ENCODE measurements around the gene WDR73.

Gene WDR73

GRCh38 chr15:84606653-84607120 is 47.4 kb downstream of the WDR73 start:
- TF ChIP-seq FOXP2 (optimal IDR thresholded peaks at IDR 0.05; ENCODE audit: borderline replicate concordance, extremely low read depth, extremely low read length, insufficient read depth), result no peak
- no peak for TF ChIP-seq SIN3A (IDR thresholded peaks at IDR 0.05; ENCODE audit: borderline replicate concordance, insufficient read depth, low read length)
- TF ChIP-seq POLR2AphosphoS5 (IDR thresholded peaks at IDR 0.05; ENCODE audit: low read depth, low read length), result no peak
- TF ChIP-seq TAF1 (IDR thresholded peaks at IDR 0.05; ENCODE audit: borderline replicate concordance, insufficient read depth, low read length), result no peak
- TF ChIP-seq, protein P1, sequence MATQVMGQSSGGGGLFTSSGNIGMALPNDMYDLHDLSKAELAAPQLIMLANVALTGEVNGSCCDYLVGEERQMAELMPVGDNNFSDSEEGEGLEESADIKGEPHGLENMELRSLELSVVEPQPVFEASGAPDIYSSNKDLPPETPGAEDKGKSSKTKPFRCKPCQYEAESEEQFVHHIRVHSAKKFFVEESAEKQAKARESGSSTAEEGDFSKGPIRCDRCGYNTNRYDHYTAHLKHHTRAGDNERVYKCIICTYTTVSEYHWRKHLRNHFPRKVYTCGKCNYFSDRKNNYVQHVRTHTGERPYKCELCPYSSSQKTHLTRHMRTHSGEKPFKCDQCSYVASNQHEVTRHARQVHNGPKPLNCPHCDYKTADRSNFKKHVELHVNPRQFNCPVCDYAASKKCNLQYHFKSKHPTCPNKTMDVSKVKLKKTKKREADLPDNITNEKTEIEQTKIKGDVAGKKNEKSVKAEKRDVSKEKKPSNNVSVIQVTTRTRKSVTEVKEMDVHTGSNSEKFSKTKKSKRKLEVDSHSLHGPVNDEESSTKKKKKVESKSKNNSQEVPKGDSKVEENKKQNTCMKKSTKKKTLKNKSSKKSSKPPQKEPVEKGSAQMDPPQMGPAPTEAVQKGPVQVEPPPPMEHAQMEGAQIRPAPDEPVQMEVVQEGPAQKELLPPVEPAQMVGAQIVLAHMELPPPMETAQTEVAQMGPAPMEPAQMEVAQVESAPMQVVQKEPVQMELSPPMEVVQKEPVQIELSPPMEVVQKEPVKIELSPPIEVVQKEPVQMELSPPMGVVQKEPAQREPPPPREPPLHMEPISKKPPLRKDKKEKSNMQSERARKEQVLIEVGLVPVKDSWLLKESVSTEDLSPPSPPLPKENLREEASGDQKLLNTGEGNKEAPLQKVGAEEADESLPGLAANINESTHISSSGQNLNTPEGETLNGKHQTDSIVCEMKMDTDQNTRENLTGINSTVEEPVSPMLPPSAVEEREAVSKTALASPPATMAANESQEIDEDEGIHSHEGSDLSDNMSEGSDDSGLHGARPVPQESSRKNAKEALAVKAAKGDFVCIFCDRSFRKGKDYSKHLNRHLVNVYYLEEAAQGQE (IDR thresholded peaks at IDR 0.05; ENCODE audit: insufficient read depth in 1 of 2, low read depth in 2 of 2, low read length in 2 of 2), result no peak

GRCh38 chr15:84605554-84605882 is 48.6 kb downstream of the WDR73 start:
- TF ChIP-seq TAF1 (IDR thresholded peaks at IDR 0.05; ENCODE audit: borderline replicate concordance, insufficient read depth, low read length) (no peak), POLR2AphosphoS5 (IDR thresholded peaks at IDR 0.05; ENCODE audit: low read depth, low read length) (no peak), SIN3A (IDR thresholded peaks at IDR 0.05; ENCODE audit: borderline replicate concordance, insufficient read depth, low read length) (no peak), FOXP2 (optimal IDR thresholded peaks at IDR 0.05; ENCODE audit: borderline replicate concordance, extremely low read depth, extremely low read length, insufficient read depth) (no peak)
- TF ChIP-seq, protein P1 (IDR thresholded peaks at IDR 0.05; ENCODE audit: insufficient read depth in 1 of 2, low read depth in 2 of 2, low read length in 2 of 2), result no peak

DNA sequence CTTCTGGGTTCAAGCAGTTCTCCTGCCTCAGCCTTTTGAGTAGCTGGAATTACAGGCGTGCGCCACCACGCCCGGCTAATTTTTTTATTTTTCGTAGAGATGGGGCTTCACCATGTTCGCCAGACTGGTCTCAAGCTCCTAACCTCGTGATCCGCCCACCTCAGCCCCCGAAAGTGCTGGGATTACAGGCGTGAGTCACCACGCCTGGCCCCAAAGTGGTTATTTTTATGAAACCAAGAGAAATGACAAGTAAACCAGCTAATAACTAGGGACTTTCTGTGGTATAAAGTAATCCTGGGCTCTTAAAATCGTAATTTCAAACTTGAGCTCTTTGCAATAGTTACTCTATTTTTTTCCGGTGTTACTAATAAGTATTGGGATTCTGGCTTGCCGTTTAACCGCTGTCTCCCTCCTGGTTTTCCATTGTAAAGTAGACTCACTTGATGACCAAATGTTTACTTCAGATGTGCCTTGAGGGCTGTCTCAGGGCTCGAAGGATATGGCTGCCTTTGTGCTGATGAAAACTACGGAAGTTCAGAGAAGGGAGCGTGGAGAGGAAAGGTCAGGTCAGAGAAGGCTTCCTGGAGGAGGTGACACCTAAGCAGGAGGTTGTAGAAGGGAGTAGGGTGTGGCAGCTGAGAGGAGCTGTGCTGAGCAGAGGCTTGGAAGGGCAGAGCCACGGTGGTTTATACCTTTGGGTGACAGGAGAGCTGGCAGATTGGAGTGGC is 49.1 kb downstream of the WDR73 start:
- TF ChIP-seq FOXP2 (optimal IDR thresholded peaks at IDR 0.05; ENCODE audit: borderline replicate concordance, extremely low read depth, extremely low read length, insufficient read depth) (no peak), POLR2AphosphoS5 (IDR thresholded peaks at IDR 0.05; ENCODE audit: low read depth, low read length) (no peak), TAF1 (IDR thresholded peaks at IDR 0.05; ENCODE audit: borderline replicate concordance, insufficient read depth, low read length) (no peak), SIN3A (IDR thresholded peaks at IDR 0.05; ENCODE audit: borderline replicate concordance, insufficient read depth, low read length) (no peak)
- TF ChIP-seq, protein P1 (IDR thresholded peaks at IDR 0.05; ENCODE audit: insufficient read depth in 1 of 2, low read depth in 2 of 2, low read length in 2 of 2), result no peak

DNA sequence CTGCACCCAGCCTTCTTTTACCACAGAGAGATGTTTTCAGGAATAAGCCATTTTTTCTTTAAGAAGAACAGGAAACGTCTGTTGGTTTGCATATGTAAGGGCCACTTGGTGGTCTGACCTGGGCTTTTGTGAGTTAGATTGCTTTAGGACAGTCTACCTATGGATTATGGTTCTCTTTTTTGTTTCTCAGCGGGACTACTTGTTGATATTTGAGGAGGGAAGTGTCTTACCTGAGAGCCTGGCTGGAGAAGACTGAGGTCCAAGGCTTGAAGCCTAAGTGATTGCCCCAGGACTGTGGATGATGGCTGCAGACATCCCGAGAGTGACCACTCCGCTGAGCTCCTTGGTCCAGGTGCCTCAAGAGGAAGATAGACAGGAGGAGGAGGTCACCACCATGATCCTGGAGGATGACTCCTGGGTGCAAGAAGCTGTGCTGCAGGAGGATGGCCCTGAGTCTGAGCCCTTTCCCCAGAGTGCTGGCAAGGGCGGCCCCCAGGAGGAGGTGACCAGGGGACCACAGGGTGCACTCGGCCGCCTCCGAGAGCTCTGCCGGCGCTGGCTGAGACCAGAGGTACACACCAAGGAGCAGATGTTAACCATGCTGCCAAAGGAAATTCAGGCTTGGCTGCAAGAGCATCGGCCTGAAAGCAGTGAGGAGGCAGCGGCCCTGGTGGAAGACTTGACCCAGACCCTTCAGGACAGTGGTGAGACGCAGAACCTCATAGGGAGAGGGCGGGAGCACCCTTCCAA is 50.3 kb downstream of the WDR73 start:
- no peak for TF ChIP-seq FOXP2 (optimal IDR thresholded peaks at IDR 0.05; ENCODE audit: borderline replicate concordance, extremely low read depth, extremely low read length, insufficient read depth)
- TF ChIP-seq, protein P1 (IDR thresholded peaks at IDR 0.05; ENCODE audit: insufficient read depth in 1 of 2, low read depth in 2 of 2, low read length in 2 of 2), result no peak
- TF ChIP-seq POLR2AphosphoS5 (IDR thresholded peaks at IDR 0.05; ENCODE audit: low read depth, low read length), result no peak
- TF ChIP-seq TAF1 (IDR thresholded peaks at IDR 0.05; ENCODE audit: borderline replicate concordance, insufficient read depth, low read length), result no peak
- TF ChIP-seq SIN3A (IDR thresholded peaks at IDR 0.05; ENCODE audit: borderline replicate concordance, insufficient read depth, low read length), result no peak
